AG09319 (cell line): ENCODE measurements around the gene IL19.
A peak's percentile ranks its signal among the peaks of the same experiment; 100 is the strongest.

ENCODE experiments used
- DNase-seq: peaks from one replicate; pipeline ENCODE4 v3.0.0-alpha.2; 2010; ENCODE audit warnings: low read depth; ENCODE audit errors: extremely low read depth
- CTCF ChIP-seq: IDR thresholded peaks from 2 replicates; pipeline ENCODE4 v1.5.1; 2011; ENCODE audit warnings: low read depth, mild to moderate bottlenecking, inconsistent platforms, low read length, moderate library complexity

IL19 gene

GRCh38 chr1:206864939-206865671, 94.5 kb downstream of the IL19 start, which contains the start of gene IL20:
TSS of gene IL20 (plus strand) at chr1:206865623. CDS start at chr1:206865853, 230 bp downstream.
- TF ChIP-seq CTCF = peak; percentile 99
- DNase-seq = peak; percentile 69

- no peak for TF ChIP-seq CTCF
- no peak for DNase-seq
These were observed 95.5 kb downstream of the IL19 start for GRCh38 chr1:206866062-206866461.

- DNase-seq = no peak
- TF ChIP-seq CTCF = no peak
These were observed 96.7 kb downstream of the IL19 start for GRCh38 chr1:206867239-206867638.

GRCh38 chr1:206867716-206868115, 97.1 kb downstream of the IL19 start:
- DNase-seq = no peak
- no peak for TF ChIP-seq CTCF

GRCh38 chr1:206868264-206868663, 97.7 kb downstream of the IL19 start:
- no peak for TF ChIP-seq CTCF
- no peak for DNase-seq

GRCh38 chr1:206872139-206872538, 101.6 kb downstream of the IL19 start:
- no peak for TF ChIP-seq CTCF
- DNase-seq = no peak

- TF ChIP-seq CTCF = no peak
- DNase-seq = no peak
These were observed 103.1 kb downstream of the IL19 start for GRCh38 chr1:206873603-206874188.
